ELR (cell line): ENCODE results near the gene STRN3.
"Not testable (repeated sequence)": the region's sequence is repeated elsewhere in the genome, so short reads cannot be mapped to it uniquely, and the experiment has no call there.

Experiments used
- DNase-seq: peaks from one replicate; pipeline ENCODE4 v3.0.0-alpha.2; 2015; ENCODE audit warnings: low read depth

STRN3 gene

DNA sequence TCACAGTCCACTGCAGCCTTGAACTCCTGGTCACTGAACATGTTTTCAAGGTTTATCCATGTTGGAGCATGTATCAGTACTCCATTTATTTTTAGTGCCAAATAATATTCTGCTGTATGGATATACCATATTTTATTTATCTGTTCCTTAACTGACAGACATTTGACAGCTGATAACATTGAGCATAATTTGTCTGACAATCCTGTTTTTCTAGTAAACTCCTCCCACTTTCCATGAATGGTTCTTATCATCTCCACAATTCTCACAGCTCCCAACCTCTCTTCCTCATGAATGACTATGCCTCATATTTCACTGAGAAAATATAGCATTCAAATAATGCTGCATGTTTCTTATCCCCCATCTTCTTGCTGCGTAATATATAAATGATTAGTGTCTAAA is 118.5 kb downstream of the STRN3 start:
- no peak for DNase-seq

DNA sequence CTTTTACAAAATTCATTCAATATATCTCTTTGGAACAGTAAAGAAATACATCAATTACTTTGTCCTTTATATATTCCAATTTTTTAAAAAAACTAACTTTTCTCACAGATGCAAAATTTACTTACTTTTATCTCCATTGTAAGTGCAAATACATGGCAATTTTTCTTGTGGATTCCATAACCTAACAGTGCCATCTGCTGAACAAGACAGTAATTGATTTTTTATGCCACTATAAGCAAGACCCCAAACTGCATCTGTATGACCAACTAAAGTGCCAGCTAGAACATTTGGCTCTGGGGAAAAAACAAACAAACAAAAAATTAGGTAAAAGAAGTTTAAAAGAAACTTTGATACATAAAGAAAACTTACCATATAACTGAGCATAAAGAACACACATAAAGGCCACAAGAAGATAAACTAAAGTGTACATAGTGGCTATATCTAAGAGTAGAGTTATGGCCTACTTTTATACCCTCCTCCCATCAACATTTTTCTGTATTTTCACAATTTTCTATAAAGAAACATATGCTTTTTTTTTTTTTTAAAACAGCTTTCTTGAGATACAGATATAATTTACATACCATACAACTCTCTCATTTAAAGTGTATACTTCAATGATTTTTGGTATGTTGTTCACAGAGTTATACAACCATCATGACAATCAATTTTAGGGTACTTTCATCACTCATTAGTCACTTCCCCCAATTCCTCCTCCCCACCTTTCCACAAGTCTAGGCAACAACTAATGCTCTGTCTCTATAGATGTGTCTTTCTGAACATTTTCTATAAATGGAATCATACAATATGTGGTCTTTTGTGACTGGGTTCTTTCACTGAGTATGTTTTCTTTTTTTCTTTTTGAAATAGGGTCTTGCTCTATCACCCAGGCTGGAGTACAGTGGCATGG is 119.2 kb downstream of the STRN3 start:
- DNase-seq = peak; percentile 42

DNA sequence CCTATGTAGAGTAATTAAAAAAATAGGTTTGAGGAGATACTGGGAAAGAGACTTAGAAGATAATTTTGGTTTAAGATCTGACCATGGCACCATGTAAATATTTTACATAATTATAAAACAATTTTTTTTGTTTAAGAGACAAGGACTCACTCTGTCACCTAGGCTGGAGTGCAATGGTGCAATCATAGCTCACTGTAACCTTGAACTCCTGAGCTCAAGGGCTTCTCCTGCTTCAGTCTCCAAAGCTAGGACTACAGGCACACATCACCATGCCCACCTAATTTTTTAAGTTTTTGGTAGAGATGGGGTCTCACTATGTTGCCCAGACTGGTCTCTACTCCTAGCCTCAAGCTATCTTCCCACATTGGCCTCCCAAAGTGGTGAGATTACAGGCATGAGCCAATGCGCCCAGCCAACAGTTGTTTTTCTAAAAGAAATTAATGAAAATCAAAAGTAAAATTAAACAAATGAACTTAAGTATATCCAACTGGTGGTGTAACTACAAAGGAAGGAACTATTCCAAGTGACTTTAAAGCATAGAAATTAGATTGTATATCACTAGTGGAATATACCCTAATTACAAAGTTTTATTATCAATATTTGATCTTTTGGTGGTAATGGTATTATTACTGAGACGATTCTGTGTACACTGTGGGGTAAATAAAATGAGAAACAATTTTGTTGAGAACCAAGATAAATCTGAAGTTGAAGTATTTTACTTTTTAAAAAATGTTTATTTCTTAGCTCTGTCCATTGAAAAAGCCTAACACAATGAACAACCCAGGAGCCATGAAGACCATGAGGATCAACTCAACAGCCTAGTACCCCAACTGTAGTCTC is 122.7 kb downstream of the STRN3 start:
- DNase-seq = no peak

DNA sequence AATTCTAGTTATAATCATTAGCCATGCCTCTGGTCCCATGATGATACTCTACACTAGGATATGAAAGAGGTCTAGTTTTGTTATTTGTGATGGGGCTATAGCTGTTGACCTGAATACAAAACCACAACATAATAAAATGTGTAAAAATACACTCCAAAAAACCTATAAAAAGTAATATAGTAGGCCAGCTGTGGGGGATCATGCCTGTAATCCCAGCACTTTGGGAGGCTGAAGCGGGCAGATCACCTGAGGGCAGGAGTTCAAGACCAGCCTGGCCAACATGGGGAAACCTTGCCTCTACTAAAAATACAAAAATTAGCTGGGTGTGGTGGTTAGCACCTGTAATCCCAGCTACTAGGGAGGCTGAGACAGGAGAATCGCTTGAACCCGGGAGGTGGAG is 129.1 kb downstream of the STRN3 start:
- DNase-seq = not testable (repeated sequence)

DNA sequence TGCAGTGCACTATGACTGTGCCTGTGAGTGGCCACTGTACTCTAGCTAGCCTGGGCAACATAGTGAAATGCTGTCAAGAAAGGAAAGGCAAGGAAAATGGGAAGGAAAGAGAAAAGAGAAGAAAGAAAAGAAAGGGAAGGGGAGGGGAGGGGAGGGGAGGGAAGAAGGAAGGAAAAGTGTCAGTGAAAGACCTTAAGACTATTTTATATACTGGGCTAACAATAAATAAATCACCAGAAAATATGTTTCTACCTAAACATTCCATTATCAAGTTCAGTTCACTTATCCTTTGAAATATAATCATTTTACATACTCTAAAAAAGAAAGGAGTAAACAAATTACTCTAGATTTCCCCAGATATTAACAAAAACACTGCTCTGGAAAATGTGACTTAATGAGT is 129.7 kb downstream of the STRN3 start:
- no peak for DNase-seq

DNA sequence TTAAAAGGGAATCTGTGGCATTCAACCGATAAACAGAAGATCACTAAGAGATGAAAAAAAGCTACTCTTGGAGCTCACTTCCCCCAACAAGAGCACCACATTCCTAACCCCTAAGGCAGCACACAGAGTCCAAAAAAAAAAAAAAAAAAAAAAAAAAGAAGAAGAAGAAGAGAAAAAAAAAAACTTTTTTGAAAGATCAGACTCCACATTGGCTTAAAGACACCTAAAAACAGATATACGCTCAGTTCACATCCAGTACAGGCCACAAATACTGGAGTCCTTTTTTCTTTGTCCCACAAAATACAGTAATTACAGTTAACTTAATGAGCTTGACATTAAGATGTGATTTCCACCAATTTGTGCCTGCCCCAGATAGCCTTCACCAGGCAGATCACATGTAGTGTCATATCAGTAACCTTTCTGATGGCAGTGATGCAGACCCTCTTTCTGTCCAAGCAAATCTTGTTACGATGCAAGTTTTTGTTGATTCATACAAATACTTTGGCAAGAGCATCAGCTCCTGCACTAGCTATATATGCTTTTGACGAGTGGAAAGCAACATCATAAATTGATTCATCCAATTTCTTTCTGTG is 131.2 kb downstream of the STRN3 start:
- DNase-seq = no peak

DNA sequence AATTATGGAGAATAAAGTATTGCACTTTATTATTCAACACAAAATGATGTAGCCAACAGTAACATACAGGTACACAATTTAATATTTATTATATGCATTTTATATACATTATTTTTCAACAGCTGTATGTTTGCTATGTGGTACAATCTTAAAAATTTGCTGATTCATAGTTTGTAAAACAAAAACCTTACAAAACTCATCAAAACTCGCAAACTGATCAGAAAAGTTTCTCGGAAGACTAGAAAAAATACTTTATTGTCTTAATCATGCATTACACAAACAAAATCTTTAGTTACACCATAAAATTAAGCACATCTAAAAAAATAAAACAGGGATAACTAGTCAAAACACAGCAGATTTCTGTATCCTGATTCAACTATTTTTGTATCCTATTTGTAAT is 132.4 kb downstream of the STRN3 start:
- no peak for DNase-seq

DNA sequence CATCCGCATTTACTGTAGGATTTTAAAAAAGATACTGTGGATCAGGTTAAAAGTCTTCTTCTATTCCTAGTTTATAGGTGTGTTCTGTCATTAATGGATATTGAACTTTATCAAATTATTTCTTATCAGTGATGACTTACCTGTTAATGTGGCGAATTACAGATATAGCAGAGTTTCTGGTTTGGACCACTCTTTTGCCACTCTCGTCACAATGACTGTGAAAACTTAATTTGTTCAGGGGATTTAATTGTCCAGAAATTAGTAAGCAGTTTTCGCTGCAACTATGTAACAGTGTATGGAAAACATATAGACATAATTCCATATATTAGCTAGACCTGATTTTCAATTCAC is 137.0 kb downstream of the STRN3 start:
- DNase-seq = no peak

DNA sequence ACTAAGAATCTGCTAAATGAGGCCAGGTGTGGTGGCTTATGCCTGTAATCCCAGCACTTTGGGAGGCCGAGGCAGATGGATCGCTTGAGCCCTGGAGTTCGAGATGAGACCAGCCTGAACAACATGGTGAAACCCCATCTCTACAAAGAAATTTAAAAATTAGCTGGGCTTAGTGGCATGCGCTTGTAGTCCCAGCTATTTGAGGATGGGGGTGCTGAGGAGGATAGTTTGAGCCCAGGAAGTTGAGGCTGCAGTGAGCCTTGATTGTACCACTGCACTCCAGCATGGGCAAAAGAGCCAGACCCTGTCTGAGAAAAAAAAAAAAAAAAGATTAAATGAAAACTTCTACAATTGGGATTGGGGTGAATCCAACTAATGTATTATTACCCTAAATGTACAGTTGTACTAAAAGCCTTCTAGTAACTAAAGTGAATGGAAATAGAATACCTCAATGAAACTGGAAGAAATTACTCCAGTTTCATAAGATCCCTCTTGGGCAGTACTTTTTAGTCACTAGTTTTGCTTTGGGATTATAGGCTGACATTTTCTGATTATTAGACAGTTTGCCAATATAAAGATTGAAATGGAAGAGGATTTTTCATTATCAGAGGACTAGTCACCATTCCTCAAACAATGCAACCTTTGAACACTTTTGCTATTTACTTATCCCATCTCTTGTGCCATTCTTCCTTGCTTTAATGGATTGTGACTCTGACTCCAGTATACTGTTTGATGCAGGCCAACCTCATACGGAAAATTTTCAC is 137.5 kb downstream of the STRN3 start:
- DNase-seq = no peak

DNA sequence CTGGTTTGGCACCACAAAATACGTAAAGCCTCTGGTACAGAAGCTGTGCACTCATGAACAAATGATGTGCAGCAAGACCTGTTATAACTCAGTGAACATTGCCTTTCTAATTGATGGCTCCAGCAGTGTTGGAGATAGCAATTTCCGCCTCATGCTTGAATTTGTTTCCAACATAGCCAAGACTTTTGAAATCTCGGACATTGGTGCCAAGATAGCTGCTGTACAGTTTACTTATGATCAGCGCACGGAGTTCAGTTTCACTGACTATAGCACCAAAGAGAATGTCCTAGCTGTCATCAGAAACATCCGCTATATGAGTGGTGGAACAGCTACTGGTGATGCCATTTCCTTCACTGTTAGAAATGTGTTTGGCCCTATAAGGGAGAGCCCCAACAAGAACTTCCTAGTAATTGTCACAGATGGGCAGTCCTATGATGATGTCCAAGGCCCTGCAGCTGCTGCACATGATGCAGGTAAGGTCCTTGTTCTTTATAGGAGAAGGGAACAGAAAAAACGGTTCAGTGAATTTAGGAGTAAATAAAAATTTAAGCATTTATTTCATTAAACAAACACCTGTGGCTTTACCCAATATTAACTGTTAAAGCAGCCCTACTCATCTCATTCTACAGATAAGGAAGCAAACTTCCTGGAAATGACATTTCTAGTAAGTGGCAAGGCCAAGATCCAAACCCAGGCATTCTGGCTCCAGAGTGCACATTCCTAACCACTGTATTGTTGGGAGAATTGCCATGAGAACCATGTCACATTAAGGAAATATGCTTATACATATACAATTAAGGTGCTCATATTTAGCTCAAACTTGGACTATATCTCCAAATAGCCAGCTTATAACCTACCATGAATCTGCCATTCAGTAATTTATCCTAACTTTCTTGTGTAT is 140.1 kb downstream of the STRN3 start:
- no peak for DNase-seq

DNA sequence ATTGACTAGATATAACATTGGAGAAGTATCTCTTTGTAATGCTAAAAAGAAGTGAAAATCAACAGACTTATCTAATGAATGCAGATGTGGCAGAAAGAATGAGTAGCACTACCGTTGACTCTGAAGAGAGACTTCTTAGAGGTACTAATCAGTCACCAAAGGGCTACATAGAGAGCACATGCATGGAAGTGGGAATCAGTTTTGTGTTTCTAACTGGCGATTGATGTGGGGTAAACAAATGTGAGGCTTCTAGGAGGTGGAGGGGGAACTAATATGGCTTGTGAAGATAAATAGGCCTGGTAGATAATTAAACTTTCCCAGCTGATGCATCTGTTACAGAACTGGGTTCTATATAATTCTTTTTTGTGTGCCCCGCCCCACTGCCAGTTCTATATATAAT is 141.3 kb downstream of the STRN3 start:
- DNase-seq = no peak

DNA sequence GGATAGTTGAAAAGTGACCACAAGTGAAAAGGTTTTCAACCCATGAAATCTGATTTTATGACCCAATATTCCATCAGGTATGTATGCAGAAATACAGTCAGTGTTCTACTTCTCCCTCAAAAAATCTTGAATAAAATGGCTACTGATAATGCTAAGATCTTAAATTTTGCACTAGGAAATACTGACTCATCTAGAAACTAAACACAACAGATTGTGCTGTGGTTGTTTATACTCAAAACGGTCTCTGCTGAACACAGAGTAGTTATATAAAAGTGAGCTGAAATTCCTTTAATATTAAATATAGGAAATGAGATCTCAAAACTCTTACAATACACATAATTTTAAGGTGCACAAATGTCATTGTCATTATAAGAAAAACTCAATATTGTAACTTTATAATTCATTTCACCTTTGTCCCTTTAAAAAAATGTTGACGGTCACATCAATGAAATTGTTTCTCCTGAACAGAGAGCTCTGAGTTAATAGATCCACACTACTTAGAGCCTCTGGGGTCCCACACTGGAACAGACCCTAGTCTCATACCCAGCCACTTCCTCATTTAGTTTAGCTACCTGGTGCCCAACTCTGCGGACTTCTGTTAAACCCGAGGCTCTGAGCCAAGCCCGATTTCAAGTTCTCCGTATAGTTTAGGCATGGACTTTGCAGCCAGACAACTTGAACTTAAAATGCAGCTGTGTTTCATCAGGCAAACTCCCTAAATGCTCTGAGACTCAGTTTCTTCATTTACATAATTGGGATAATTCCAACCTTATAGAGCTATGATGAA is 142.5 kb downstream of the STRN3 start:
- no peak for DNase-seq

DNA sequence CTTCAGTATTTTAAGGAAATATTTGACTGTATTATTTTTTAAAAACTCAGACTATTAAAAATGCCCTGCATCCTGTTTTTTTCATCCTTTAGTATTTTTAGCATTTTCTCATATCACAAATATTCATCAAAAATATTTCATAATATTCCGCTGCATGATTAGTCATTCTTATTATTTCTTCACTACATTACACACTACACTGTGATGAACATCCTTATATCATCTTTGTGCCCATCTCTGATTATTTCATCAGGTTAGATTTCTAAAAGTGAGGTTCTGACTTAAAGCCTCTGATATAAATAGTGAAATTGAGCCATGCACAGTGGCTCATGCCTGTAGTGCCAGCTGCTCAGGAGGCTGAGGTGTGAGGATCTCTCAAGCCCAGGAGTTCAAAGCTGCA is 143.7 kb downstream of the STRN3 start:
- no peak for DNase-seq

DNA sequence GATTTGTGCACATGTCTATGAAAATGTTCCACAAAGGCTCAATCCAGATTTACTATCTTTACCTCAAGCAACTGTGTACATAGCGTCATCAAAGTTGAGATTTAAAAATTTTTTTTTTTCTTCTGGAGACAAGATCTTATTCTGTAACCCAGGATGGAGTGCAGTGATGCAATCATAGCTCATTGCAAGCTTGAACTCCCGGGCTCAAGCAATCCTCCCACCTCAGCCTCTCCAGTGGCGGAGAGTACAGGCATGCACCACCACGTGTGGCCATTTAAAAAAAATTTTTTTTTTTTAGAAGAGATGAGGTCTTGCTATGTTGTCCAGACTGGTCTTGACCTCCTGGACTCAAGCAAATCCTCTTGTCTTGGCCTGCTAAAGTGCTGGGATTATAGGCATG is 149.5 kb downstream of the STRN3 start:
- no peak for DNase-seq

DNA sequence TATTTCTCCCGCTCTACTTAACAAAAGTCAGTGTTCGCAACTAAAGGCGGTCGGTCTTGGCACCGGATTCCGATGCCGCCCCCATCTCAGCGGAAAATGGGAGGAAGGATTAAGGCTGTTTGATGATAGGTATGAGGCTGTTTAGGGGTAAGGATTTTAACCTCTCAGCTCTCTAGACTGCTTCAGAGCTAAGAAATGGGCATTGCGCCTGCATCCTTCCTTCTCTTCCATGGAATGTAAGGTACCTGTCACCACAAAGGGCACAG is 150.5 kb downstream of the STRN3 start:
- no peak for DNase-seq

DNA sequence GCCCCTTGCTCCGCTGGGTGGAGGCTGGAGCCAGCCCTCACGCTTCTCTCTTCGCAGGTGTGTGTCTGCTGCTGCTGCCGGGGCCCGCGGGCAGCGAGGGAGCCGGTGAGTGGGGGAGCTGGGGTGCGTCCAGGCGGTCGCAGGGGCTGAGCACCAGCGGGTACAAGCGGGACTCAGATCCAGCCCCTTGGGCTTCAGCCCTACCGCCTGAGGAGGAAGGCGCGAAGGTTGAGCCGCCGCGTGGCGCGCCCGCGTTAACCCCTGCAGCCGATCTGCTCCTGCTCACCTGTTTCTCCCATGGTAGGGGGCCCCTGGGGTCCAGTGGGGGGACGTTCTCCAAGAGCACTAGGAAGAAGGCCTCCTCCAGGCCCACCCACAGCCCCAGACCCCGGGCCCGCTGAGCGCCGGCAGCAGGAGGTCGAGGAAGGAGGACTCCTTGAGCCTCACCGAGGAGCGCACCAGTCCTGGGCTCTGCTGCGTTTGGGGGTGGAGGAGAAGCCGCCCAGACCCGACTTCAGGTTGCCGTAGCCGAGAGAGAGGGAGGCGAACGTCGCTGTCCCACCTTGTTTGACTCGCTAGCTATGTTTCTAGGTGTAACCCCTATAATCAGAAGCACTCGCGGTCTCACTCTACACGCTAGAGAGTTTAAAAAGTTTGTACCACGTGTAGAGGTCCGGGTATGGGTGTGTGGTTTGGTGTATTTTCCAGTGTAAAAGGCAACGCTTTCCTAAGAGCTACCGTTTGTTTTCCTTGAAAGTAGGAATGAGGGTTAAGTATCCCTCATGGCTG is 151.0 kb downstream of the STRN3 start:
- no peak for DNase-seq

DNA sequence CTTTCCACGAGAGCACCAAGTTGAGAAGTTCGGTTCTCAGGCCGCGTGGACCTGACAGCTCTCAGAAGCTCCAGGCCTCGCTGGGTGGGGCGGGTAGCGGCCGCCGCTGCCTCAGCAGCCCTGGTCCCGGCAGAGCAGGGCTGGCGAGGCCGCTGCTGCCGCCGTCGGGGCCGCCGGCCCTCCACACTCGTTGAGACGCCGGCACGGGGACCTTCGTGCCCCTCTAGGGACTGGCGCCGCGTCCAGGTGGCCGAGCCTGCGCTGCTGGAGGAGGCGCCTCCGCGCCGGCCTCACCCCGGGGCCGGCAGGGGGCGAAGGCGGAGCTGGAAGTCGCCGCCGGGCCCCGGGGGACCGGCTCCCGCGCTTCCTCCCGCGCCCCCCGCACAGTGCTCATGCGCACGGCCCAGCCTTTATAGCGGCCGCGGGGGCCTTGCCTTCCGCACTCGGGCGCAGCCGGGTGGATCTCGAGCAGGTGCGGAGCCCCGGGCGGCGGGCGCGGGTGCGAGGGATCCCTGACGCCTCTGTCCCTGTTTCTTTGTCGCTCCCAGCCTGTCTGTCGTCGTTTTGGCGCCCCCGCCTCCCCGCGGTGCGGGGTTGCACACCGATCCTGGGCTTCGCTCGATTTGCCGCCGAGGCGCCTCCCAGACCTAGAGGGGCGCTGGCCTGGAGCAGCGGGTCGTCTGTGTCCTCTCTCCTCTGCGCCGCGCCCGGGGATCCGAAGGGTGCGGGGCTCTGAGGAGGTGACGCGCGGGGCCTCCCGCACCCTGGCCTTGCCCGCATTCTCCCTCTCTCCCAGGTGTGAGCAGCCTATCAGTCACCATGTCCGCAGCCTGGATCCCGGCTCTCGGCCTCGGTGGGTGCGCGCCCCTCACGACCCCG is 151.8 kb downstream of the STRN3 start, which contains the start of gene COCH:
TSS of gene COCH (plus strand) at position 440 of the 879 bp plus-strand sequence. CDS start at position 820, 380 bp downstream.
- DNase-seq = peak; percentile 42

DNA sequence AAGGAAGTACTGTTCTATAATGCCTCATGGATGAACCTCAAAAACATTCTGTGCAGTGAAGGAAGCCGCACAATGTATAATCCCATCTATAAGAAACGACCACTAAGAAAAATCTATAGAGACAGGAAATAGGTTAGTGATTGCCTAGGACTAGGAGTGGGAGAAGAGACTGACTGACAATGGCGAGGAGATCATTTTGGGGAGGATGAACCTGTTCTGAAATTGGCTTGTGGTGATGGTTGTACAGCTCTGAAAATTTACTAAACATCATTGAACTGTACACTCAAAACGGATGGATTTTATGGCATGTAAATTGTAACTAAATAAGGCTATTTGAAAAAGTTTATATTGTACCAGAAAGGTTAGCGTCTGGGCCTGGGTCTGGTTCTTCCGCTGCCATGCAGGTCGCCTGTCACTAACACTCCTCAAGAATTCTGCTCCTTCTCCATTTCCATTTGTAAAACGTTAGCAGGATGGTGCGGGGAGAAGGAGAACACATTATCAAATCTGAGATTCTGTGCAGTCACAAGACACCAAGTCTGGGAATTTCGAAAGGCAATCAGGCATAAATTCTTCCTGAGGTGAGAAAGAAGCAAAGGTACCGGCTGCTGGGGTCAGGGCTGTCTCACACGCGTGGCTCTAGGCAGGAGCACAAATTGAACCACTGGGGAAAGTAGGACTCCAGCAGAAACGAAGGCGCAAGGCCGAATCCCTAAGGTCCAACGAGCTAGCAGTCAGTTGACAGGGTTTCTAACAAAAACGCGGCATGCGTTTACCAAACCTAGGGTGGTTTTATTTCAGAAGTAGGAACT is 152.7 kb downstream of the STRN3 start:
- DNase-seq = no peak
